Neural cell (in vitro differentiated cells): ENCODE data around the gene NSF. TPM values are rescaled to one million over a fixed set of nuclear protein-coding genes. Genes with fewer than 3 reads are reported as not detected.
"Not testable (repeated sequence)": the region's sequence is repeated elsewhere in the genome, so short reads cannot be mapped to it uniquely, and the experiment has no call there.

ENCODE experiments used
- H2AFZ ChIP-seq: fragments of 200-600, 300-800 bp; sonication (generic), shearing (Covaris generic); 2 replicates; pipeline ENCODE4 v1.6.0; 2014; ENCODE audit warnings: low read depth, mild to moderate bottlenecking, antibody characterized with exemption, low read length, moderate library complexity
- H3F3A ChIP-seq: fragments of 200-600 bp; shearing (Covaris generic); 2 replicates; pipeline ENCODE4 v1.6.1; 2016; ENCODE audit warnings: mild to moderate bottlenecking, moderate library complexity, mixed read lengths, antibody characterized with exemption, low read length; ENCODE audit not compliant: insufficient read depth, poor library complexity, severe bottlenecking
- H3K27ac ChIP-seq: fragments of 200-600, 300-800 bp; sonication (generic), shearing (Covaris generic); 2 replicates; pipeline ENCODE4 v1.5.1; 2014; ENCODE audit warnings: mild to moderate bottlenecking, low read length, moderate library complexity
- H3K27me3 ChIP-seq: fragments of 300-800, 200-600 bp; sonication (generic), shearing (Covaris generic); 2 replicates; pipeline ENCODE4 v1.6.0; 2014; ENCODE audit warnings: mild to moderate bottlenecking, low read depth, low read length, moderate library complexity; ENCODE audit not compliant: insufficient read depth
- H3K36me3 ChIP-seq: fragments of 300-800, 200-600 bp; sonication (generic), shearing (Covaris generic); 2 replicates; pipeline ENCODE4 v1.5.1; 2014; ENCODE audit warnings: mild to moderate bottlenecking, antibody characterized with exemption, low read length, moderate library complexity; ENCODE audit not compliant: insufficient read depth
- H3K4me2 ChIP-seq: fragments of 300-800, 200-600 bp; sonication (generic), shearing (Covaris generic); 2 replicates; pipeline ENCODE4 v1.6.0; 2014; ENCODE audit warnings: mild to moderate bottlenecking, low read length
- H3K4me3 ChIP-seq: fragments of 300-800, 200-600 bp; sonication (generic), shearing (Covaris generic); 2 replicates; pipeline ENCODE4 v1.5.1; 2014; ENCODE audit warnings: mild to moderate bottlenecking, low read length, moderate library complexity
- H3K79me2 ChIP-seq: fragments of 200-600 bp; shearing (Covaris generic); replicated peaks from 2 replicates; pipeline ENCODE4 v1.6.0; 2014; ENCODE audit warnings: mild to moderate bottlenecking, low read length, moderate library complexity; ENCODE audit not compliant: insufficient read depth
- H3K9ac ChIP-seq: fragments of 300-800, 200-600 bp; sonication (generic), shearing (Covaris generic); 2 replicates; pipeline ENCODE4 v1.6.1; 2016; ENCODE audit warnings: mild to moderate bottlenecking, low read length, mixed read lengths
- H3K9me2 ChIP-seq: fragments of 200-600 bp; shearing (Covaris generic); 2 replicates; pipeline ENCODE4 v1.6.1; 2016; ENCODE audit warnings: mild to moderate bottlenecking, low read length, mixed read lengths; ENCODE audit not compliant: insufficient read depth
- H3K9me3 ChIP-seq: fragments of 200-600, 300-800 bp; sonication (generic), shearing (Covaris generic); 2 replicates; pipeline ENCODE4 v1.6.1; 2016; ENCODE audit warnings: mild to moderate bottlenecking, mixed run types, low read length, moderate library complexity, mixed read lengths
- H4K20me1 ChIP-seq: fragments of 200-600 bp; shearing (Covaris generic); 2 replicates; pipeline ENCODE4 v1.6.1; 2016; ENCODE audit warnings: mild to moderate bottlenecking, mixed run types; ENCODE audit not compliant: insufficient read depth
- CTCF ChIP-seq: fragments of 450-650 bp; IDR thresholded peaks from 2 replicates; pipeline ENCODE4 v1.5.1; 2014; ENCODE audit warnings: antibody characterized with exemption, mild to moderate bottlenecking, moderate library complexity; ENCODE audit not compliant: poor library complexity, severe bottlenecking
- EP300 ChIP-seq: fragments of 450-650 bp; conservative IDR thresholded peaks from 2 replicates; pipeline ENCODE4 v1.6.1; 2014; ENCODE audit warnings: antibody characterized with exemption, mild to moderate bottlenecking, moderate library complexity; ENCODE audit not compliant: poor library complexity, severe bottlenecking
- EZH2 ChIP-seq: fragments of 200-600, 300-800 bp; shearing (Covaris generic), sonication (generic); IDR thresholded peaks from 2 replicates; pipeline ENCODE4 v1.6.1; 2014; ENCODE audit warnings: antibody characterized with exemption, low read length, borderline replicate concordance, mild to moderate bottlenecking; ENCODE audit not compliant: insufficient read depth, poor library complexity, severe bottlenecking
- MXI1 ChIP-seq: fragments of 450-650 bp; conservative IDR thresholded peaks from 2 replicates; pipeline ENCODE4 v1.6.1; 2014; ENCODE audit warnings: antibody characterized with exemption, mild to moderate bottlenecking; ENCODE audit not compliant: poor library complexity, severe bottlenecking
- POLR2AphosphoS5 ChIP-seq: IDR thresholded peaks from 2 replicates; pipeline ENCODE4 v1.6.1; 2012
- RAD21 ChIP-seq: fragments of 450-650 bp; conservative IDR thresholded peaks from 2 replicates; pipeline ENCODE4 v1.6.1; 2014; ENCODE audit warnings: antibody characterized with exemption, mild to moderate bottlenecking, moderate library complexity
- REST ChIP-seq: IDR thresholded peaks from 2 replicates; pipeline ENCODE4 v1.6.1; 2012; ENCODE audit warnings: borderline replicate concordance
- SMC3 ChIP-seq: fragments of 450-650 bp; conservative IDR thresholded peaks from 2 replicates; pipeline ENCODE4 v1.6.1; 2014; ENCODE audit warnings: antibody characterized with exemption, mild to moderate bottlenecking, moderate library complexity; ENCODE audit not compliant: poor library complexity
- TAF1 ChIP-seq: IDR thresholded peaks from 2 replicates; pipeline ENCODE4 v1.6.1; 2012; ENCODE audit warnings: low read depth
- polyA plus RNA-seq: library from polyadenylated mRNA; depleted of rRNA; stranded (reverse); fragments of >200 nt; gene quantifications from 2 replicates; pipeline ENCODE4 v1.2.3, GENCODE V29; 2014

Gene NSF
- polyA plus RNA-seq, 1 donor from 2014 or later = 98.6 TPM

- no peaks in the 10 kb centered on the region for H3F3A ChIP-seq
- H3K9ac ChIP-seq = no peak overlapping the region
- no peak overlapping the region for H3K4me2 ChIP-seq
- no peak overlapping the region for H3K27ac ChIP-seq
- no peaks in the 10 kb centered on the region for H3K9me2 ChIP-seq
- H3K4me3 ChIP-seq = no peak overlapping the region
- no peaks in the 10 kb centered on the region for H3K36me3 ChIP-seq
- H3K9me3 ChIP-seq = no peaks in the 10 kb centered on the region
- no peaks in the 10 kb centered on the region for H3K79me2 ChIP-seq
- H3K27me3 ChIP-seq = no peaks in the 10 kb centered on the region
- H2AFZ ChIP-seq = no peak overlapping the region
- no peaks in the 10 kb centered on the region for H4K20me1 ChIP-seq
- TF ChIP-seq TAF1 = no peak
- TF ChIP-seq RAD21 = no peak
- TF ChIP-seq REST = no peak
- no peak for TF ChIP-seq SMC3
- no peak for TF ChIP-seq EZH2
- TF ChIP-seq POLR2AphosphoS5 = no peak
- TF ChIP-seq CTCF = no peak
- no peak for TF ChIP-seq MXI1
- no peak for TF ChIP-seq EP300
Measured at GRCh38 chr17:46766493-46767491, 176.3 kb downstream of the NSF start.

GRCh38 chr17:46768540-46768870 is 178.0 kb downstream of the NSF start:
- Histone ChIP-seq H3K9me3 (no peaks in the 10 kb centered on the region), H3K36me3 (no peaks in the 10 kb centered on the region), H3K4me2 (no peak overlapping the region), H3K27me3 (peaks cover 5% of the 10 kb centered on the region), H3K9ac (no peak overlapping the region), H4K20me1 (no peaks in the 10 kb centered on the region), H2AFZ (no peak overlapping the region), H3K9me2 (no peaks in the 10 kb centered on the region), H3K4me3 (no peak overlapping the region), H3F3A (no peaks in the 10 kb centered on the region), H3K27ac (no peak overlapping the region), H3K79me2 (no peaks in the 10 kb centered on the region)
- TF ChIP-seq SMC3 (no peak), EP300 (no peak), POLR2AphosphoS5 (no peak), RAD21 (no peak), CTCF (no peak), MXI1 (no peak), REST (no peak)

GRCh38 chr17:46768896-46769295 is 178.4 kb downstream of the NSF start:
- H3K9ac ChIP-seq, H3K9me2 ChIP-seq, H3K4me3 ChIP-seq, H3K27ac ChIP-seq, H4K20me1 ChIP-seq, H3K4me2 ChIP-seq, H3K79me2 ChIP-seq, H3K27me3 ChIP-seq, H3K9me3 ChIP-seq, H2AFZ ChIP-seq, H3K36me3 ChIP-seq, H3F3A ChIP-seq: not testable (repeated sequence)
